Ureter (tissue), 1 donor: ENCODE data around the gene HIC2. TPM values are rescaled to one million over a fixed set of nuclear protein-coding genes. Genes with fewer than 3 reads are reported as not detected.
"Not testable (repeated sequence)": the region's sequence is repeated elsewhere in the genome, so short reads cannot be mapped to it uniquely, and the experiment has no call there.

Experiments
- DNase-seq: peaks from one replicate; pipeline ENCODE4 v3.0.0-alpha.2; 2020; ENCODE audit warnings: low spot score
- total RNA-seq: library from RNA; stranded (reverse); gene quantifications from one replicate; pipeline ENCODE4 v1.2.4, GENCODE V29; 2023
- donor health status: DM: yes; HTN: yes; CAD: no.

Gene HIC2
- total RNA-seq, 1 donor from 2014 or later, result 4.0 TPM

DNA sequence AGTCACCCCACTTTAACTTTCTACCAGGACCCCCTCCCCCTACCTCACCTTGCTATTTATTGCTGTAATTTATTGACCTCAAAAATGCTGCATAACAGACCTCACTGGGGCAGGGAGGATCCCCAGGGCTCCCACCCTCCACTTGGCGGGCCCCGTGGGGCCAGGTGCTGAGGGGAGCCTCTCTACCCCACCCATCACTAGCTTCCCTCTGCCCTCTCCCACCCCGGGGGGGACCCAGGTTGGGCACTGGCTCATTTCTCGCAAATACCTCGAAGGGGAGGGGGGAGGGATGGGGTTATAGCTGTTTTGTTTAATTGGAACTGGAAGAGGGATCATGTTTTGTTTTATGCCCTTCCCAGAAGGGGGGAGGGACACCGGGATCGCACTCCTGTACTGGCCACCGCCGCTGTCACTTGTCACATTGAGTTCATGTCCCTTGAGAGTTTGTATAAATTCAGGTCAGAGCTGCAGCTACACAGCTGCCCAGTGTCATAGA is 33.7 kb downstream of the HIC2 start:
- no peak for DNase-seq

DNA sequence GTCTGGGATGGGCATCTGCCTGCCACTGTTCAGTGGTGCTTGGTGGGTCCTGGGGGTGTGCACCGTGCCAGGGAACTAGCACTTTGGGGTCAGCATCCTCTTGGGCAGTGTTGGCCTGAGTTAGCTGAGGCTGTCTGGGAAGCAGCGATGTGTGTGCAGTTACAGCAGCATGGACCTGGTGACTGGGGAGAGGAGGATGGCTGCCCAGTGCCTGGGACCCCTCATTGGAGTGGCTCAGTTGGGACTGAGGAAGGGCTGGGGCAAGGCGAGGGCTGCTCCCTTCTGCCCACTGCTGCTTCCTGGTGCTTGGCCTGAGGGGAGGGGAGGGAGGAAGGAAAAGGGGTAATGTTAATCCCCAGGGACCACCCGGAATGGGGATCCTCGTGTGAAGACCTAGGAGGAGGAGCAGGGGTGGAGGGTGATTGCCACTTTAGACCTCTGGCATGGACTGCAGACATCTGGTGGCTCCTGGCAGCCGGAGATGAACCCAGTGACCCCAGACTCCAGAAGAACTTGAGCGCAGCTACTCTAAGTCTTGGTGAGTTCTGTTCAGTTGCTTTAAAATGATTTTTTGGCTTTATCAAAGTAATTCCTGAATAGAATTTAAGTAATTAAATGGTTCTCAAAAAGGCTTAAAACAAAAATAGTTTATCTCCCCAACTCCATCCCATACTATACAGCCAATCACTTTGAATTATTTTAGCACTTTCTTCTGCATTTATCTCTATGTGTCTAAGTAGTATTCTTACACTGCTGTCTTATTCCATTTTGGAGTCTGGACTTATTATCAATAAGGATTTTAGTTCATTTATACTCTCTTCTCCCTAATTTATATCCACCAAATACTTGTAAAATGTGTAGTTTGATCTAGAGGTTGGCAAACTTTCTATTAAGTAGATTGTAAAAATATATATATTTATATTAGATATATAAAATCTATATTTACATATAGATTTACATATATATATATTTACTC is 34.7 kb downstream of the HIC2 start:
- DNase-seq, result peak; percentile 31

DNA sequence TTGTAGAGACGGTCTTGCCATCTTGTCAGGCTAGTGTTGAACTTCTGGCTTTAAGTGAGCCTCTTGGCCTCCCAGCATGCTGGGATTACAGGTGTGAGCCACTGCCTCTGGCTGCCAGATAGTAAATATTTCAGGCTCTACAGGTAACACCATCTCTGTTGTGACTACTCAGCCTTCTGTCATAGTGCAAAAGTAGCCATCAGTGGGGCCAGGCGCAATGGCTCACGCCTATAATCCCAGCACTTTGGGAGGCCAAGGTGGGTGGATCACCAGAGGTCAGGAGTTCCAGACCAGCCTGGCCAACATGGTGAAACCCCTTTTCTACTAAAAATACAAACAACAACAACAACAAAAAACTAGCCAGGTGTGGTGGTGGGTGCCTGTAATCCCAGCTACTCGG is 35.5 kb downstream of the HIC2 start:
- not testable (repeated sequence) for DNase-seq

GRCh38 chr22:21454998-21455333 is 37.8 kb downstream of the HIC2 start:
- not testable (repeated sequence) for DNase-seq

DNA sequence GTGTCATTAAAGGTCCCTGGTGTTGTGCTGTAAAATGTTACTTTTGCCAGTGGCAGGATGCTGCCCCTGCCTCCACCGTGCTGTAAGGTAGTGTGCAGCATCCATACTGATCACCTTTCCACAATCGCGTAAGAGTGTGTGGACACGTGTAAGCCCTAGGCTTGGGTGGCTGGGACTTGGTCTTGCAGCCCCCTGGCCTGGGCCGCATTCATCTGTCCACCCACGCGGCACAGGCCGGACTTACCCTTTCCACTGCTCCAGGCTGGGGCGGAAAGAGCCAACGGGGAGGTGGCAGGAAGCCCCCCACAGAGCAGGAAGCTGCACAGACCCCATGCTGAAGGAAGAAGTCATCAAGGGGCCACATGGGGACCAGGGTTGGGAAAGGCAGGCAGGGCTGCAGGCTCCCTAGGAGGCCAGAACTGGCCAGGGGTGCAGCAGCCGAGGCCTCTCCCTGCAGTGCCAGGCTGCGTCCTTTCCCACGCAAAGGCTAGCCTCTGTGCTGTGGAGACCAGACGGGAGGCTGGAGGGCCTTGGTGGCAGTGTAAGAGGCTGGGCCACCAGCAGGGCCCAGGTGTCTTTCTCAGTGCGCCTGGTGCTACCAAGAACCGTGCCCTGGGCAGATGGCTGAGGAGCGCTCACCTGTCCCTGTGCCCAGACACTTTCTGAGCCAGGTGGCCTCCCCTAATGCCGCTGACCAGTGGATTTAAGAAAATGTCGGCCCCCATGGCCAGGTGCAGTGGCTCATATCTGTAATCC is 38.3 kb downstream of the HIC2 start:
- peak; percentile 40 for DNase-seq

GRCh38 chr22:21457023-21457787 is 40.0 kb downstream of the HIC2 start:
- DNase-seq, result peak; percentile 42

DNA sequence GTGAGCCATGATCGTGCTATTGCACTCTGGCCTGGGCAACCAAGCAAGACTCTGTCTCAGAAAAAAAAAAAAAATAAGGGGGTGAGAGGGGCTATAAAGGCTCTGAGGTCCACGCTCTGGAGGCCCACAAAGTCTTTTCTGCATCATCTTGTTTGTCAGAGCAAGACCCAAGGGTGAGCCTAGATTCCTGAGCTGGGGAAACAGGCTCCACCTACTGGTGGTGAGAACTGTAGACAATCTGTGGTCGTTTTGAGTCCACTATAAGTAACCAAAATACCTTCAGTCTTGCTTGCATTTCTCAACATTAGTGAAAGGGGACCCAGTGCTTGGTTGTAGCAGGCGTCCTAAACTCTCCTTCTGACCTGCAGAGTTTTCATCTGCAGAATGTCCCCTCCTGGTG is 45.5 kb downstream of the HIC2 start:
- not testable (repeated sequence) for DNase-seq

GRCh38 chr22:21467337-21468193 is 50.4 kb downstream of the HIC2 start, which contains the start of gene TMEM191C:
Gene TMEM191C, plus strand, starts transcription at chr22:21467387. Its CDS starts 73 bp downstream, at chr22:21467460.
- DNase-seq, result not testable (repeated sequence)

DNA sequence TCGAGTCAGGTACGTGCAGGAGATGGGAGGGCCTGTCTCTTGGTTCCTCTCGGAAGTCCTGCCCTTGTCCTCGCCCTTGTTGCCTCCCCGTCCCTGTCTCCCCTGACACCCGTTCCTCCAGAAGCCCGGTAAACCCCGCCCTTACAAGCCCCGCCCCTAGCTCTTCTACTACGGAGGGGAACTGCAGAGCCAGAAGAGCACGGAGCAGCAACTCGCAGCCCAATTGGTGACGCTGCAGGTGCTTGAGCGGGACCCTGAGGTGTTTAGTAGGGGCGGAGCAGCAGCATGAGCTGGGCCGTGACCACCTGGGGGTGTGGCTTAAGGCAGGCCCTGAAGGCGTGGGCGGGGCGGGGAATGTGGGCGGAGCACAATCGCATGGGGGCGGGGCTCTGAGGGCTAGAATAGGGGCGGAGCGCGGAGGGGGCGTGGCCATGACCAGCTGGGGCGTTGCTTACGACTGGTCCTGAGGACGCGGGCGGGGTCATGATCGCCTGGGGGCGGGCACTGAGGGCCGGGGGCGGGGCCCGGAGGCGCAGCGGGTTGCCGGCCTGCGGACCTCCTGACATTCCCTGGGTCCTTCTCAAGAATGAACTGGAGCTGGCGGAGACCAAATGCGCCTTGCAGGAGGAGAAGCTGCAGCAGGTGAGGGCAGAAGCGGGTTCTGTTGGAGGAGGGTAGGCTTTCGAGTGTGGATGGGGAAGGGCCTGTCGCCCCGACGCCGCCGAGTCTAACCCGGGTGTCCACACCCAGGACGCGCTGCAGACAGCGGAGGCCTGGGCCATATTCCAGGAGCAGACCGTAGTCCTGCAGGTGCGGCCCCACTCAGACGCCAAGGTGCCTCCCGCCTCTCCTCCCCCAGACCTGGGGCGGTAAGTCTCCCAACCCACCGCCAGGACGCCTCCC is 51.3 kb downstream of the HIC2 start:
- DNase-seq, result peak; percentile 92

- DNase-seq, result not testable (repeated sequence)
Measured at GRCh38 chr22:21469097-21469994, 52.2 kb downstream of the HIC2 start.

DNA sequence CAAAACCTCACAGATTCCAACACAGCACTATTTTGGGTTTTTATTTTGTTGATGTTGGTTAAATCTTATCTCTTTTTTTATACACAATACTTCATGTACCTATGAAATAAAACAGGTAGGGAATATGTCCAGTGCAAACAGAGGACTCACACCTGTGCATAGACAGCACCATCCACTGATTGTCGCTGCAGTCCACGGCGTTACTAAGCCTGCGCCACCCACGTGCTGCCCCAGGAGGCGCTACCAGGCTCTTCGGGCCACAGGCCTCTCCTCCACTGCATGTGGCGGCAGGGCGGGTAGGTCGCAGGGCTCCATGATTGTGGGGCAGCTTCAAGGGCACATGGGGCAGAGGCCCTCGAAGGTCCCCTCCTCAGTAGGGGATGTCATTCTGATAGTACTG is 55.8 kb downstream of the HIC2 start:
- not testable (repeated sequence) for DNase-seq

DNA sequence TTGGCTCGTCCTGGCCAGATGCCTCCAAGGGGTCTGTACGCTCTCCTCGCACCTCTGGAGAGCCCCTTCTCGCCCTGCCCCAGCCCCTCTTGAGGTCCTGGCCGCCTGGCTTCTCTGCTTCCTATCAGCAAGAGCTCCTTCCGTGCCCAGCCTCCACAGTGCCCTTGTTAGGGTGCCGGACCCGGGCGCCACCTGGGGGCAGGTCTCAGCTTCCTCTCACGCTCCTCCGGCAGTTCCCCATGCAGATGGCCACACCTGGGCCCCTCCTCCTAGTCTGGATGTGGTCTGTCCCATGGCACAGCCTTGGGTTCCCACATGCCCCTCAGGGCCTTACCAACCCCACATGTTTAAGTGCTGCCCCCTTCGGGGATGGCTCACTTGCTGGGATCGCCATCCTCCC is 56.5 kb downstream of the HIC2 start:
- not testable (repeated sequence) for DNase-seq

DNA sequence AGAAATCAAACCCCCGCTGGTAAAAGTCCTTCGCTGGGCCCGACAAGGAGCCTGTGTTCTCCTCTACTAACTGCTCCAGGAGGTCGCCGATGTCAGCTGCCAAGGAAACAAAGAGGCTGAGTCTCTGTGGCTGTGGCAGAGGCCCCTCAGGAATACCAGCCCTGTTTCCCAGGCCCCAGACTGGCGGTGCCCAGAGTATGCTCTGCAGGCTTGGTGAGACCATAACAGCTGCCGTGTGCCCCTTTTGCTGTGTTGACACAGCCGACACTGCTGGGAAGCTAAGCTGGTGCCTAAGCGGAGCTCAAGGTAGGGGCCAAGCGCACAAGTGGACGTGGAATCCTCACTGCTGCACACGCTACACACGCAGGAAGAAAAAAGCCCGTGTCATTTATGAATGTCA is 66.9 kb downstream of the HIC2 start:
- DNase-seq, result not testable (repeated sequence)

DNA sequence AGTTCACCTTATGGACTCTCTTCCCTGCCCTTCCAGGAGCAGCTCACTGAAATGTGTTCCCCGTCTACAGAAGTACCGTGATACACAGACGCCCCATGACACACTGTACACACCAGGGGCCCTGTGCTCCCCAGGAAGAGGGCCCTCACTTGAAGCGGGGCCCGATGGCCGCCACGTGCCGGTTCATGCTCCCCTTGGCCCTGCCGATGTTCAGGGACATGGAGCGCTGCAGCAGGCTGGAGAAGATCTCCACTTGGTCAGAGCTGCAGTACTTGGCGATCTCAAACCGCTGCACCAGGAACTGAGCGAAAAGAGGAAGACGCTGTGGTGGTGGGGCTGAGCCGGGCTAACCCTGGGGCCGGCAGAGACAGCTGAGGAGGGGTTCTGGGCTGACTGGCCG is 70.6 kb downstream of the HIC2 start:
- not testable (repeated sequence) for DNase-seq

DNA sequence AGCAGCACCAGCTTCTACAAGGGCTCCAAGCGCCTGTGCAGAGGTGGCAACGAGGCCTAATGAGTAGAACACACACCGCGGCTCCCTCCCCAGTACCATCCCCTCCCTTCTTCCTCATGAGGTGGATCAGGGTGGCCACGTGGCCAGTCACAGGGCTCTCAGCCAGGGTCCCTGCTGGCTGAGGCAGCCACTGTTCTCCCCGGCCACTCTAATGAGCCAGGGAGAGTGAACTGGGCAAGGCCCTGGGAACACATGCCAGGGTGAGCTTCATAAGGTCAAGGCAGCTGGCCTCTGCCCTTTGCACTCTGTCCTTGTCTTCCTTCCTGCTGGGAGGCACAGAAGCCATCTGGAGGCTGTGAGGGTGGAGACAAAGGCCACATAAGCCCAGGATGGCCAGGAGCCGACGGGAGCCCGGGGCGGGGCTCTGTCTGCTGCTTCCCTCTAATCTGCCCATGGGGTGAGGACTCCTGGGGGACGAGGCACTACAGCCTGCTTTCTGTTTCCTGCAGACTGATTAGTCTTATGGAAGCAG is 72.0 kb downstream of the HIC2 start:
- DNase-seq, result not testable (repeated sequence)

DNA sequence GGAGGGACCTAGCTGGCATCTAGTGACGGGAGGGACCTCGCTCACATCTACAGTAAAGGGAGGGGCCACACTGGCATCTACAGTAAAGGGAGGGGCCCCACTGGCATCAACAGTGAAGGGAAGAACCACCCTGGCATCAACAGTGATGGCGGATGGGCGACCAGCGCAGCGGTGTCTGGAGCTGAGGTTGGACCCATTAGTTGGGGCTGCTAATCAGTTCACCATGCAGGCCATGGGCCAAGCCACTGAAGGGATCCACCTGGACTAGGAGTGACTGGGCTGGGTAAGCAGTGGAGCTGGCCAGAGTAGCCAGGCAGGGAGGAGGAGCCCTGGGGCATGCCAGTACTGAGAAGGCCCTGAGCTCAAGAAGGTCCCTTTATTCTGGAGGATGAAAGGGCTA is 73.4 kb downstream of the HIC2 start:
- not testable (repeated sequence) for DNase-seq

DNA sequence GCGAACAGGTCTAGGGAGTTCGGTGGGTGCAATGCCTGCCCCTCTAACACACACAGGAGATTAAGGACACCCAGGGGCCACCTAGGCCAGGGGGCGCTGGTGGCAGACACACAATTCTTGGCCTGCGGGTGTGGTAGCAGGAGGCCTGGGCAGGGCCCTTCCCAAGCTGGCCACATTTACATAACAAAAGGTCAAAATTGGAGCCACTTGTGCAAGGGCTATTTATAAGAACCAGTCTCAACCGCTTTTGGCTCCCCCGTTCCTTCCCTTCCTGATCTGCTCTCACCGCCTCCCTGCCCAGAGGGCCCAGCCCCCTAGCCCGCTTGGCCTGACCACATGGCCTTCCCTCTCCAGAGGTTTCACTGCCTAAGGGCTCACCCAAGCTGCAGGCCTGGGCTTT is 75.1 kb downstream of the HIC2 start:
- DNase-seq, result not testable (repeated sequence)
